ENCODE measurements around the gene DNTT.
A peak's percentile ranks its signal among the peaks of the same experiment; 100 is the strongest.

DNTT gene

DNA sequence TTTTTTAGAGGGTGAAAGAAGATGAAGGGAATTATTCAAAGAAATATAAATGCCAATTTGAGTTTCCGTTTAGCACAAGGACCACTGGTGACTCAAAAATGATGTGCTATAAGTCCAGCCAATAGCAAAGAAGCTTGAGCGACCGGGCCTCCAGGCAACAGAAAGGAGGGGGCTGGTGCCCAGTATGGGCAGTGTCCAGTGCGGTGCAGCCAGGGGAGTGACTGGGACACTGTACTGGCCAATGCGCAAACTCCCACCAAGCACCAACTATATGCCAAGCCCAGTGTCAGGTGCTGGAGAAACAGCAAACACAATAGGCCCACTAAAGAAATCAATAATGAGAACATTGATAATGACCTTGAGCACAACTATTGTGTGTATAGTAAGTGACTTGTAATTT lies 64.7 kb downstream of the DNTT start:
- Histone ChIP-seq H3K9me3 (ENCODE audit: low read depth, low read length) (no peaks in the 10 kb centered on the region), H3K4me3 (no peak overlapping the region), H3K9ac (ENCODE audit: insufficient read length) (no peak overlapping the region), H3K27ac (no peak overlapping the region), H3K36me3 (ENCODE audit: insufficient read depth, low read length) (no peaks in the 10 kb centered on the region)
- TF ChIP-seq EZH2 (IDR thresholded peaks at IDR 0.05) (no peak), POLR2AphosphoS5 (IDR thresholded peaks at IDR 0.05; ENCODE audit: borderline replicate concordance, low read depth, low read length) (no peak), FOXP2 (optimal IDR thresholded peaks at IDR 0.05; ENCODE audit: control extremely low read depth, extremely low read length, insufficient read depth) (no peak)
- DNase-seq (ENCODE audit: low read depth, low spot score) = no peak

- H3K4me3 ChIP-seq = no peak overlapping the region
- no peaks in the 10 kb centered on the region for H3K36me3 ChIP-seq (ENCODE audit: insufficient read depth, low read length)
- TF ChIP-seq FOXP2 (optimal IDR thresholded peaks at IDR 0.05; ENCODE audit: control extremely low read depth, extremely low read length, insufficient read depth) (no peak), POLR2AphosphoS5 (IDR thresholded peaks at IDR 0.05; ENCODE audit: borderline replicate concordance, low read depth, low read length) (no peak), EZH2 (IDR thresholded peaks at IDR 0.05) (no peak)
- no peaks in the 10 kb centered on the region for H3K9me3 ChIP-seq (ENCODE audit: low read depth, low read length)
- H3K27ac ChIP-seq = no peak overlapping the region
- no peak for DNase-seq (ENCODE audit: low read depth, low spot score)
- no peak overlapping the region for H3K9ac ChIP-seq (ENCODE audit: insufficient read length)
Measured at GRCh38 chr10:96369890-96370583, 65.8 kb downstream of the DNTT start.

GRCh38 chr10:96370584-96371157 lies 66.4 kb downstream of the DNTT start:
- no peak overlapping the region for H3K4me3 ChIP-seq
- no peak overlapping the region for H3K27ac ChIP-seq
- no peaks in the 10 kb centered on the region for H3K36me3 ChIP-seq (ENCODE audit: insufficient read depth, low read length)
- no peak overlapping the region for H3K9ac ChIP-seq (ENCODE audit: insufficient read length)
- H3K9me3 ChIP-seq (ENCODE audit: low read depth, low read length) = no peaks in the 10 kb centered on the region
- TF ChIP-seq EZH2 (IDR thresholded peaks at IDR 0.05) = no peak
- no peak for TF ChIP-seq FOXP2 (optimal IDR thresholded peaks at IDR 0.05; ENCODE audit: control extremely low read depth, extremely low read length, insufficient read depth)
- TF ChIP-seq POLR2AphosphoS5 (IDR thresholded peaks at IDR 0.05; ENCODE audit: borderline replicate concordance, low read depth, low read length) = no peak
- DNase-seq (ENCODE audit: low read depth, low spot score) = no peak

DNA sequence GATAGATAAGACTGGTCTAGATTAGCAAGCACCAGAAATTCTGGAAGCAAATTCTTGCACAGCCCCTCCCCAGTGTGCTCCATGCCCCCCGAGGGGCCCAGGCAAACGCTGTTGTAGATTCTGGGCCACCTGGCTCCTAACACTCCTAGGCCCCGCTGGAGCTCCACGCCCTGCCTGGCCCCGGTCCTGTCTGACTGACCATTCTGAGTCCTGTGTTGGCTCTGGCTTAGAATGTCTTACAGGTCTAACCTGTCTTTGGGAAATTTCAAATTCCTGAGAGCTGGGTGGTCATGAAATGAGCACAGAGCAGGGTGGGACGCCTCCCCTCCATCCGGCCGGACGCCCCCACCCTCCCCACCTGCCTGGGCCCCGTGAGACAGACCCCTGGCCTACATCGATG lies 67.1 kb downstream of the DNTT start:
- no peak for TF ChIP-seq POLR2AphosphoS5 (IDR thresholded peaks at IDR 0.05; ENCODE audit: borderline replicate concordance, low read depth, low read length)
- no peak for TF ChIP-seq FOXP2 (optimal IDR thresholded peaks at IDR 0.05; ENCODE audit: control extremely low read depth, extremely low read length, insufficient read depth)
- TF ChIP-seq EZH2 (IDR thresholded peaks at IDR 0.05) = no peak
- H3K4me3 ChIP-seq = no peak overlapping the region
- no peak for DNase-seq (ENCODE audit: low read depth, low spot score)

DNA sequence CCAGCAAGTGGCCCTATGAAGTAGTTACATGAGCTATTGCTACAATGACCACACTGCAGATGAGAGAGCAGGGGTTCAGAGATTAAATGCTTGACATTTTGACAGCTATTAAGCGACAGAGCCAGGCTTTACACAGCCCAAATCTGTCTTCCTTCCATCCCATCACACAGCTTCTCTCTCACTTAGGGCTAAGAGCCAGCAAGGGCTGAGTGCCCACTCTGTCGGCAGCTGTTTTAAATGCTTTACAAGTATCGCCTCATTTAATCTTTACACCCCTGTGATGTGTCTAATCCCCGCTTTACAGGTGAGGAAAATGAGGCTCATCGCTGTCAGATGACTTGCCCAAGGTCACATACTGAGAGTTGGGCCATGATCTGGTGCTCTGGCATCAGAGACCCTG lies 69.8 kb downstream of the DNTT start:
- TF ChIP-seq EZH2 (IDR thresholded peaks at IDR 0.05) (no peak), FOXP2 (optimal IDR thresholded peaks at IDR 0.05; ENCODE audit: control extremely low read depth, extremely low read length, insufficient read depth) (no peak), POLR2AphosphoS5 (IDR thresholded peaks at IDR 0.05; ENCODE audit: borderline replicate concordance, low read depth, low read length) (no peak)
- no peak overlapping the region for H3K27ac ChIP-seq
- no peak for DNase-seq (ENCODE audit: low read depth, low spot score)
- H3K9ac ChIP-seq (ENCODE audit: insufficient read length) = no peak overlapping the region
- no peaks in the 10 kb centered on the region for H3K36me3 ChIP-seq (ENCODE audit: insufficient read depth, low read length)
- H3K9me3 ChIP-seq (ENCODE audit: low read depth, low read length) = no peaks in the 10 kb centered on the region
- H3K4me3 ChIP-seq = no peak overlapping the region

More for the DNA sequence above, 67.1 kb downstream of the DNTT start:
- Histone ChIP-seq H3K27ac (no peak overlapping the region), H3K9ac (ENCODE audit: insufficient read length) (no peak overlapping the region), H3K9me3 (ENCODE audit: low read depth, low read length) (no peaks in the 10 kb centered on the region), H3K36me3 (ENCODE audit: insufficient read depth, low read length) (no peaks in the 10 kb centered on the region)

DNA sequence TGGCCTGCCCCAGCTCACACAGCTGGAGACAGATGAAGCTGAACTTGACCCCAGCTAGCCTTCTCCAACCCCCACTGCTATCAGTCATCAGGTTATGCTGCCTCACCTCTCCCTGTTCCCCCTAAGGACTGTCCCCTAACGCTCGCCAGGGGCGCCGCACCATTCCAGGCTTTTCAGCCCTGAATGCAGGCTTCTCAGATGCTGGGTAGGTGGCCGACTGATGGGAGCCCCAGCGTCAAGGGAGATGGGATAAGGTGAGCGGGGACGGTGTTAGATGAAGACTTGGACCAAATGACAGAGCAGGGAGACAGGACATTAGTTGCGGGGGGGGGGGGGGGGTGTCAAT lies 70.4 kb downstream of the DNTT start:
- no peak for TF ChIP-seq FOXP2 (optimal IDR thresholded peaks at IDR 0.05; ENCODE audit: control extremely low read depth, extremely low read length, insufficient read depth)
- no peak for TF ChIP-seq POLR2AphosphoS5 (IDR thresholded peaks at IDR 0.05; ENCODE audit: borderline replicate concordance, low read depth, low read length)
- no peak for TF ChIP-seq EZH2 (IDR thresholded peaks at IDR 0.05)
- peak overlapping the region; percentile 72 for H3K4me3 ChIP-seq
- no peak for DNase-seq (ENCODE audit: low read depth, low spot score)
- no peak overlapping the region for H3K27ac ChIP-seq
- H3K9ac ChIP-seq (ENCODE audit: insufficient read length) = no peak overlapping the region
- no peaks in the 10 kb centered on the region for H3K36me3 ChIP-seq (ENCODE audit: insufficient read depth, low read length)
- H3K9me3 ChIP-seq (ENCODE audit: low read depth, low read length) = no peaks in the 10 kb centered on the region

DNA sequence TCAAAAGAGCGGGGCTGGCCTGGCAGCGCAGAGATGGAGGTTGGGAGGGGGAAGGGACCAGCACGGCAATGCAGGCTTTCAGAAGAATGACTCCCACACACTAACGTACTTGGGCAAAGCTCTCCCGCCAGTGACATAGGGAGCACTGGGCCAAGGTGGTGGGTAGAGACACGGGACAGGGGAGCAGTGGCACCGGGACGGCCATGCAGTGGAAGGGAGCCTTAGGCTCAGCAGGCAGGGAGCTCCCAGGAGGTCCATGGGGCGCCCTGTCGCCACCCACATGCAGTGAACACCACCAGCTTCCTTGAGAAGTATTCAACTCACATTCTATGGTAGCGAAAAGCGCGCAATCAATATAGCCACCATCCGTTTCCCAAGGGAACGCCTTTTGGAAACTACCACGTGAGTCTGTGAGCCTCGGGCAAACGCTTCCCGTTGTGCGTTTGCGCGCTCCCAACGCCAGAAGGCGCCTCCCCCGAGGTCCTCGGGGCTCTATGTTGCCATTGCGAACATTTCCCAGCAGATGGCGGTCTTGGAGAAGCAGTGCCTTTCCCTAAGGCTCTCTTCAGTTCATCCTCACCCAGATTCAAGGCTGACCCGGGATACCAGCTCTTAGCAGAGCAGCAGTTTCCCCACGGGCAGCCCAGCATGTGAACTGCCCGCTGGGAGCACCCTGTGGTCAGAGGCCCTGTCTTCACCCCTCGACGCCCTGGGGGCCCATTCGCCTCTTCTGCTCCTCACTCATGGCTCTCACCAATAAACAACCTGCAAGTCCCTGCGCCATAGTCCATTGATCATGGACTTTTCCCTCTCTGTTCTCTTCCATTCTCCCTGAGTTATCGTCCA lies 71.0 kb downstream of the DNTT start:
- peak; percentile 35 for DNase-seq (ENCODE audit: low read depth, low spot score)
- peak overlapping the region; percentile 45 for H3K9ac ChIP-seq (ENCODE audit: insufficient read length)
- H3K27ac ChIP-seq = no peak overlapping the region
- no peaks in the 10 kb centered on the region for H3K9me3 ChIP-seq (ENCODE audit: low read depth, low read length)
- H3K4me3 ChIP-seq = peak overlapping the region; percentile 72
- no peaks in the 10 kb centered on the region for H3K36me3 ChIP-seq (ENCODE audit: insufficient read depth, low read length)
- no peak for TF ChIP-seq POLR2AphosphoS5 (IDR thresholded peaks at IDR 0.05; ENCODE audit: borderline replicate concordance, low read depth, low read length)
- TF ChIP-seq EZH2 (IDR thresholded peaks at IDR 0.05) = no peak
- TF ChIP-seq FOXP2 (optimal IDR thresholded peaks at IDR 0.05; ENCODE audit: control extremely low read depth, extremely low read length, insufficient read depth) = no peak

GRCh38 chr10:96376483-96376882 lies 72.2 kb downstream of the DNTT start:
- H3K27ac ChIP-seq = no peak overlapping the region
- no peak for DNase-seq (ENCODE audit: low read depth, low spot score)

More at GRCh38 chr10:96376483-96376882, 72.2 kb downstream of the DNTT start:
- Histone ChIP-seq H3K4me3 (no peak overlapping the region), H3K36me3 (ENCODE audit: insufficient read depth, low read length) (no peaks in the 10 kb centered on the region), H3K9me3 (ENCODE audit: low read depth, low read length) (no peaks in the 10 kb centered on the region), H3K9ac (ENCODE audit: insufficient read length) (no peak overlapping the region)
- TF ChIP-seq FOXP2 (optimal IDR thresholded peaks at IDR 0.05; ENCODE audit: control extremely low read depth, extremely low read length, insufficient read depth) (no peak), EZH2 (IDR thresholded peaks at IDR 0.05) (no peak), POLR2AphosphoS5 (IDR thresholded peaks at IDR 0.05; ENCODE audit: borderline replicate concordance, low read depth, low read length) (no peak)

Measured in SK-N-MC (cell line).